ENCODE results near the gene TBC1D26.

DNA sequence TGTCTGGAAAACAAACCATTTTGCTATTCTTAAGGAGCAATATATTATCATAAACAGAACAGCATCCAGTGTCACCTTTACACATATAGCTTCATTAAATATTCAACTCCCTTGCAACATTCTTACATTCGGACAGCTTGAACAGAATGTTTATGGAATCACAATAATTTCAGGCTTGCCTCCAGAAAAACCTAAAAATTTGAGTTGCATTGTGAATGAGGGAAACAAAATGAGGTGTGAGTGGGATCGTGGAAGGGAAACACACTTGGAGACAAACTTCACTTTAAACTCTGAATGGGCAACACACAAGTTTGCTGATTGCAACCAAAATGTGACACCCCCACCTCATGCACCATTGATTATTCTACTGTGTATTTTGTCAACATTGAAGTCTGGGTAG is 51.4 kb downstream of the TBC1D26 start:
- TF ChIP-seq, protein P1, sequence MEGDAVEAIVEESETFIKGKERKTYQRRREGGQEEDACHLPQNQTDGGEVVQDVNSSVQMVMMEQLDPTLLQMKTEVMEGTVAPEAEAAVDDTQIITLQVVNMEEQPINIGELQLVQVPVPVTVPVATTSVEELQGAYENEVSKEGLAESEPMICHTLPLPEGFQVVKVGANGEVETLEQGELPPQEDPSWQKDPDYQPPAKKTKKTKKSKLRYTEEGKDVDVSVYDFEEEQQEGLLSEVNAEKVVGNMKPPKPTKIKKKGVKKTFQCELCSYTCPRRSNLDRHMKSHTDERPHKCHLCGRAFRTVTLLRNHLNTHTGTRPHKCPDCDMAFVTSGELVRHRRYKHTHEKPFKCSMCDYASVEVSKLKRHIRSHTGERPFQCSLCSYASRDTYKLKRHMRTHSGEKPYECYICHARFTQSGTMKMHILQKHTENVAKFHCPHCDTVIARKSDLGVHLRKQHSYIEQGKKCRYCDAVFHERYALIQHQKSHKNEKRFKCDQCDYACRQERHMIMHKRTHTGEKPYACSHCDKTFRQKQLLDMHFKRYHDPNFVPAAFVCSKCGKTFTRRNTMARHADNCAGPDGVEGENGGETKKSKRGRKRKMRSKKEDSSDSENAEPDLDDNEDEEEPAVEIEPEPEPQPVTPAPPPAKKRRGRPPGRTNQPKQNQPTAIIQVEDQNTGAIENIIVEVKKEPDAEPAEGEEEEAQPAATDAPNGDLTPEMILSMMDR (IDR thresholded peaks at IDR 0.05): no peak
- TF ChIP-seq TFCP2L1 (CRISPR knock-in tag; IDR thresholded peaks at IDR 0.05) (no peak), RCOR1 (IDR thresholded peaks at IDR 0.05; ENCODE audit: low read depth, low read length) (no peak), HDAC2 (IDR thresholded peaks at IDR 0.05) (no peak), ESRRA (IDR thresholded peaks at IDR 0.05; ENCODE audit: borderline replicate concordance, low read length) (no peak), EP300 (IDR thresholded peaks at IDR 0.05) (no peak), SREBF2 (IDR thresholded peaks at IDR 0.05) (no peak)

All from A549 (cell line).